ENCODE data around the gene NCEH1.
A peak's percentile ranks its signal among the peaks of the same experiment; 100 is the strongest.
"Not testable (repeated sequence)": the region's sequence is repeated elsewhere in the genome, so short reads cannot be mapped to it uniquely, and the experiment has no call there.

Gene NCEH1

DNA sequence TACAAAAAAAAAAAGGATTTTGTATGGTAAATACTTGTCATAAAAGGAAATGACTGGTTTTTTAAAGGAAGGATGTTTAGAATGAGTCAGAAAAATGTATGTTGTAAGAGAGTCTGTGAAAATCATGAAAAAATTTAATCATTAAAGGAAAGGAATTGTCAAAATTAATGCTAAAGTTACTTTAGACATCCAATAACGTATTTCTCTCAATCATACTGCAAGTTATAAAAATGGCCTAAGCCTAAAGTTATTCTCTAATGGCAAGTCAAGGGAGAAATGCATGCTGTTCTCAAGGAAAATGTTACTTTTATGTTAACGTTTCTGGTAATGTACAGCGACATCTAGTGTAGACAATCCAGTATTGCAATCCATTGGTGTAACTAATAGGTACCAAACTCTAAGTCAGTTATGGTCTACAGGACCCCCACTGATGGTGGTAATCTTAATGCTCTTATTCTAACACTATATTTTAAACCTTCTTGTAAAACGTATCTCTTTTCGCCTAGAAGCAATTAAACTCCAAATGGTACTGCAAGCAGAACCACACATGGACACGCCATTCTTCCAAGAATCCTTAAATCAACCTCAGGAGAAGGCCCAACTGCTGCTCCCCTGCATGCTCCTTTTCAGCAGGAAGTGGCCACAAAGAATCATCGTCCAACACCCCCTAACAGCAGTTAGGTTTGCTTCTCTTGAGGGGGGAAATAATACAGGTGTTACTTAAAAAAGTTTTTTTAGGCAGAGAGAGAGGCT lies 35.2 kb downstream of the NCEH1 start:
- no peak for DNase-seq

DNA sequence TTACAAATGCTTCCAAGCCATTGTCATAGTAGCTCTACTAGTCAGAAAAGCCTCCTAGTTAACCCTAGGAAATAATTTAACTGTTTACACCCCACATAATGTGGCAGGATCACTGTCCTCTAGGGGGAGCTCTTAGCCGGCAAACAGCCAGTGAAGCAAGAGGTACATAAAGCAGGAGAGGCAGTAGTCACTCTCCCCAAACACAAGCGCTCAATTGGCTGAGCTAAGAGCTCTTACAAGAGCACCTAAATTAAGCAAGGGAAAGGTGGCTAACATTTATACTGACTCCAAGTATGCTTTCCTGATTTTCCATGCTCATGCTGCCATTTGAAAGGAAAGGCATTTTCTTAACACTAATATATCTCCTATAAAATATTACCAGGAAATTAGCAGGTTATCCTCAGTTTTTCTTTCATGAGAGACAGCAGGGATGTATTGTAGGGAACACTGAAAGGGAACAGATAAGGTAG lies 37.6 kb downstream of the NCEH1 start:
- DNase-seq: no peak

DNA sequence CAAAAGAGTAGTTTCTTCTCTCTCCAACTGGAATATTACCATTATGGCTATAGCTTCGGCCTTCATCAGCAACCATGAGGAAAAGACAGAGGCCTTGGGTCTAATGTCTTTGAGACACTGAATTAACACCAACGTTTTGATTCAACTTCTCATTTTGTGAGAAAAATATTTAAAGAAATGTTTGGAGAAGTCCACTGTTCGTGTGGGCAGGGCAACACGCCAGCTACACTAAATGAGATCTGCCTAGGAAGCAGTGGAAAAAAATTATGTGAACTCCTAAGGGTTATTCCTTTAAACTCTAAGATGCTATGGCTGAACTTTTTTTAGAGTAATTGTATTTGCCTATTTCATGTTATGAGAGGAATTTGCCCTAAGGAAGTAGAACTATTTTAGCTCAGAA lies 41.8 kb downstream of the NCEH1 start:
- DNase-seq: no peak

DNA sequence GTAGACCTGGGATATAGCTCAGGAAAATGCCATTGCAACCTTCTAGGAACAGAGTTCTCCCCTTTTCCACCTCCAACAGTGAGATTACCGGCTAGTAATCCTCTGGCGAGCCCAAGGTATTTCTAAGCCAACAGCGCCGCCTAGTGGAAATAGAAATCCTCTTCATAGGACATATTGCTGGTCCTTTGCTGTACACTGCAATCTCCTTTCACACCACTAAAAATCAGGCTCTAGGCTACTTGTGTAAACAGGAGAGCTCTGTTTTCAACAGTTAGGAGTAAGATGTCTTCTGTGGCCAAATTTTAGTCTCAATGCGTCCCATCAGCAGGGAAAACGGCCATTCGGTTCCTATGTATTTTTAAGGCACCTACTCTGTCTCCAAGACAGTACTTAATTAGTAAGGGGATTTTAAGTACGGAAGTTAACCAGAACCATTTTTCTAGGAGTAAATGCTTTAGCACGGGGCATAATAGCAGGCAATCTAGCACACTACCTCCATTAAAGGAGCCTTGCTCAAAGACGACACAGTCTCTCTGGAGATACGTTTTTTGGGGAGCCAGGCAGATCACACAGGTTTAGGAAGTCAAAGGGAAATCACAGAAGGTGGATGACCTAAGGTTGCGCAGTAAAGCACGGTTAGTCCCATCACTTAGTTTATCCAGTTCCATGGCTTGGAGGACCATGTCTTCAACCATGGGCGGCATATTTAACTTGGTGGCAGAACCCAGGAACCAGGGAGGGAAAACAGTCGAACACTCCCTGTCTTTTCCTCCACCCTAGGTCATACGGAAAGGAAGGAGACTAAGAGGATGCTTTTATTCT lies 43.8 kb downstream of the NCEH1 start:
- peak; percentile 28 for DNase-seq

DNA sequence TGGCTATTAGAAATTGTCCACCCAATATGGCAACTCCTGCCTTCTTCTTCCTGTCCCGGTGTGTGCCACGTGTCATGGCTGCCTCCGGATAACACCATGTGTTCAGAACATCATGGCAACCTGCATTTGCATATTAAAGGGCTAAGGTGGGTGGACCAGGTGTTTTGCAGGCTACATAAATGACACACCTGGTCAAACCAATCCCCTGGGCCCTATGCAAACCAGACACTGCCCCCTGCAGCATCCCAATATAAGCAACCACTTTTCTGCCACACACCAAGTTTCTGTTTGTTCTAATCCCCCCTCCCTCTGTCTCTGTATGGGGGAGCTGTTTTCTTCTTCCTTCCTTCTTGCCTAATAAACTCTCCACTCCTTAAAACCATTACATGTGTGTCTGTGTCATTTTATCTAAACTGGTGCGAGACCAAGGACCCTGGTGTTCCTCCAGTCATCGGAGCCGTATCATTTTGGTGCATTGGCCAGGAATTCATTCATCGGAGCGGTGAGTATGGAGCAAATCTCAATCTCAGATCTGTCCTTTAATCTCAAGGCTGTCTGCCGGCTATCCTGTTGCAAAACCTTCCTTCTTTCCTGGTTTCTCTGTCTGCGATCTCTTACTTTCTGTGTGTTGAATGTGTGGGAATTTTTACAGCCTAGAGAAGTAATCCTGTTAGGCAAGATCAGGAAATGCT lies 44.5 kb downstream of the NCEH1 start:
- DNase-seq: no peak

DNA sequence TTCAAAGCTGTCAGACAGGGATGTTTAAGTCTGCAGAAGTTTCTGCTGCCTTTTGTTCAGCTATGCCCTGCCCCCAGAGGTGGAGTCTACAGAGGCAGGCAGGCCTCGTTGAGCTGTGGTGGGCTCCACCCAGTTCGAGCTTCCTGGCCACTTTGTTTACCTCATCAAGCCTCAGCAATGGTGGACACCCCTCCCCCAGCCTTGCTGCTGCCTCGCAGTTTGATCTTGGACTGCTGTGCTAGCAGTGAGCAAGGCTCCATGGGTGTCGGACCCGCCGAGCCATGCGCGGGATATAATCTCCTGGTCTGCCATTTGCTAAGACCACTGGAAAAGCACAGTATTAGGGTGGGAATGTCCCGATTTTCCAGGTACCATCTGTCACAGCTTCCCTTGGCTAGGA lies 45.4 kb downstream of the NCEH1 start:
- not testable (repeated sequence) for DNase-seq

DNA sequence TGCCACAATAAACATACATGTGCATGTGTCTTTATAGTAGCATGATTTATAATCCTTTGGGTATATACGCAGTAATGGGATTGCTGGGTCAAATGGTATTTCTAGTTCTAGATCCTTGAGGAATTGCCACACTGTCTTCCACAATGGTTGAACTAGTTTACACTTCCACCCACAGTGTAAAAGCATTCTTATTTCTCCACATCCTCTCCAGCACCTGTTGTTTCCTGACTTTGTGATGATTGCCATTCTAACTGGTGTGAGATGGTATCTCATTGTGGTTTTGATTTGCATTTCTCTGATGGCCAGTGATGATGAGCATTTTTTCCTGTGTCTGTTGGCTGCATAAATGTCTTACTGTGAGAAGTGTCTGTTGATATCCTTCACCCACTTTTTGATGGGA lies 50.4 kb downstream of the NCEH1 start:
- DNase-seq: not testable (repeated sequence)

DNA sequence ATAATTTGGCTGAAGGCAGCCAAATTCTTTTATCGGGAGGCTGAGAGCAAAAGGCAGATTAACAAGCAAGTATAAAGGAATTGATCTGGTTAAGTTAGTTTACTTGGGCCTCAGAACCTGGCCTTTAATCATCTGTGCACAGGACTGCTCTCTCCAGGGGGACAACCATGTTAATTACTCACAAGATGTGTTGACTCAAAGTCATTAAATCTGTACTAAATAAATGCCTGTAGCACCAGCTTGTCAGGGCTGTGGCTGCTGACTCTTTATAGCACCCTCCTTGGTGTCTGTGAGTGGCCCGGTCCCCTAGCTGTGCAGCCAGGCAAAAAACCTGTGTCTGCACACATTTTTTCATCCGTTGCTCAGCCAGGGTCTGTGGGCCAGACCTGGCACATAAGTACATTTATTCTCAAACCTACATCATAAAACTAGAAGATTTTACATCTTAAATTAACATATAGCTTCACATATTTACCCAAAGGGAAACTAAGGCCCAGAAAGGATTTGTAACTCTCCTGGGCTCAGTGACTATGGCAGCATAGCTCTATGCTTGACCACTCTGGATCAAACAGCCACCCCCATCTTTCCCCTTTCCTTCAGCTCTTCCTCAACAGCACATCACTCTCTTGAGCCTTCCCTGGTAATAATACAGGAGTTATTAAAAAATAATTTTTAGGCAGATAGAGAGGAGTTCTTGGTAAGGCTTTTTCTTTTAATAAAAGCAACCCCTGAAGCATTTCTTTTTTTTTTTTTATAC lies 51.4 kb downstream of the NCEH1 start:
- DNase-seq: no peak

DNA sequence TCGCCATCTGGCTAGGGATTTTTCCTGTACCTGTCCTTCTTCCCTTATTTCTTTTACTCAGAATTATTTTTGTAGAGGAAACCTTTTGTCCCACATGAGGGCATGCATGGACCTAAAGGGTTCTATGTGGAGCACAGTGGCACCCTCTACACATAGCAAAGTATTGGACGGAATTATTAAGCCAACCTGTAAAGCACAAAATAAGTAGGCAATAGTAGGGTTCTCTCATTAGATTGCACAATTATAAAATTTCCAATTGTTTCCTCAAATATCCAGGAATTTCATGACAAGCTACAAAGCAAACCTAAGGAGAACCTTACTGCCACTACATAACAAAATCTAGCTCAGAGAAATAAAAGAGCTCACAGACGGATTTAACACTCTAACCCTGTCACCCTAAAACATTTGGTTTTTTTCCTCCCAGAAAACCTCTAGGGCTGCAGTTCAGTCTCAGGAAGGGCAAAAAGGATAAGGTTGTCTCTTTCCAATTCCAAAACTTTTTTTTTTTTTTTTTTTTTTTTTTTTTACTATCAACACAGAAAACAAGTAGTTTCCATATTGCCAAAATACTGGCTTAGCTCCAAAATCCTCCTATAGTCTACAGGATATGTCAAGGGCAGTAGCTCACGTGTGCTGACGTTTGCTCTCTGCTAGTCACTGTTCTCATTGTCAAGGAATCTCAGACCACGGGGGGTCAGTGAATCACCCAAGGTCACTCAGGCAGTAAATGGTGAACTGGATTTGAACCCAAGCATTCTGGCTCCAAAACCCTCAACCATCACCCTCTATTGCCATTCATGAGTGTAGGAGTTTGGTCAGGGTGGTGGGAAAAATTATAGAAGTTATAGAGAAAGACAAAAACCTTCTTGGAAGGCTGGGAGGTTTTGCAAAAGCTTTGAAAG lies 52.3 kb downstream of the NCEH1 start:
- DNase-seq: no peak

DNA sequence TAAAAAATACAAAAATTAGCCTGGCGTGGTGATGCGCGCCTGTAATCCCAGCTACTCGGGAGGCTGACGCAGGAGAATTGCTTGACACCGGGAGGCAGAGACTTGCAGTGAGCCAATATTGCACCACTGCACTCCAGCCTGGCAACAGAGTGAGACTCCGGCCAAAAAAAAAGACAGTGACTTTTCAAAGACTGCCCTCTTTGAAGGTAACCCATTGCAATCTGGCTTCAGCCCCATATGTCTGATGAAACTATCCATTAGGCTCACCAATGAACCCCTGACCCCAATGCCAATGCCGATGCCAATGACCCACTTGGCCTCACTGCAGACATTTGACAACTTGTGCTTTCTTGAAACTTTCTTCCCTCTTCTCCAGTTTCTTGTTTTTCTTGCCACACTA lies 54.3 kb downstream of the NCEH1 start:
- no peak for DNase-seq

DNA sequence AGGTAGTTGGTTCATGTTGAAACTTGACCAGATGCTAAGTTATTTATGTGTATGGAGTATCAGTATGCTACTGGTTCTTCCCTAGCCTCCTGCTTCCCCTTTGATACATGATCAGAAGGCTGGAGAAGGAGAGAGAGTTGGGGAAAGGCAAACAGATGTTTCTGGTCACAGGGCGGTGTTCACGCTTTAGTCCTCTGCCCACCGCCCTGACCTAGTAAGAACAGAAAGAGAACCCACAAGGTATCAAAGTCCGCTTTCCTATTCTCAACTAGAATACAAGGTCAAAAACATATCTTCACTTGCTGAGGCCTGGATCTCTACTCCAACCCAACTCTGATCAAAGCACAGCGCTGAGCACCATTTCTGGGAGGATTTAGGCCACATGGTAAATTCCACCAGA lies 55.5 kb downstream of the NCEH1 start:
- DNase-seq: no peak

DNA sequence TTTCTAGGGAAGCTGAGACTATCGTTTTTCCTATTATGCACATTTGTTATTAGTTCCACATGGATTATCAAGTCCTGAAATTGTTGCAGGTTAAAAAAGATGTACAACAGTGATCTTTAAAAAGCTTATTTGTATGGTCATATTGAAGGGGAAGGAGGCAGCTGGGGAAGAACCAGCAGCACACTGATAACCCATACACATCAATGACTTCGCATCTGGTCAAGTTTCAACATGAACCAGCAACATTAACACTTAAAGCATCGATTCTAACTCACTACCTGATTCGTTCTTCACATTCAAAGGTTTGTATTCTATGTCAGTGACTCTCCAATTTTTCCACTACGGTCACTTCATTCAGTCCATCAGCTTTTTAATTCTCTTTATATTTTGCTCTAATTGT lies 56.4 kb downstream of the NCEH1 start:
- no peak for DNase-seq

DNA sequence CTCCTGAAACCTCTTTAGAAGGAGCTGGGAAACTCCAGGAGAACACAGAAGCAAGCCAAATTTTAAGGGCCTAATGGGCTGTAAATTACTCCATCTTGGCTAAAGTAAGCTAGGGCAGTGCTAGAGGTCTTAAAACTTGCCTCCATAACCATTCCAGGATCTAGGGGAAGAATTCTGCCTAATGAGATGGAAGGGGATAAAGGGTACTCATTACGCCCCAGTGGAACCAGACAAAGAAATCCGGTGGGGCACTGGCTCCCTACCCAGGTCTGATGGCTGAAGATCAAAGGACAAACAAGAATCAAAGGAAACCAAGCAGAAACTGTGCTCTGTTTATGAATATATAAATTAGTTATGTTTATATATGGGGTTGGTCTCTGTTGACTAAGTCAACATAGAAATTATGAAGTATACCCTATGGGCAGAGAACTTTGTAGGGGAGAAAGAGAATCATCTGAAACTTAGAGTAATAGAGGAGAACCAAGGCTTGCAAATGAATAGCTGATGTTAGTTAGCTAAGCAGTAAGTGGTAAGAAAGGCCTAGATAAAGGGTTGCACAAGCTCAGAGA lies 57.8 kb downstream of the NCEH1 start:
- DNase-seq: no peak

DNA sequence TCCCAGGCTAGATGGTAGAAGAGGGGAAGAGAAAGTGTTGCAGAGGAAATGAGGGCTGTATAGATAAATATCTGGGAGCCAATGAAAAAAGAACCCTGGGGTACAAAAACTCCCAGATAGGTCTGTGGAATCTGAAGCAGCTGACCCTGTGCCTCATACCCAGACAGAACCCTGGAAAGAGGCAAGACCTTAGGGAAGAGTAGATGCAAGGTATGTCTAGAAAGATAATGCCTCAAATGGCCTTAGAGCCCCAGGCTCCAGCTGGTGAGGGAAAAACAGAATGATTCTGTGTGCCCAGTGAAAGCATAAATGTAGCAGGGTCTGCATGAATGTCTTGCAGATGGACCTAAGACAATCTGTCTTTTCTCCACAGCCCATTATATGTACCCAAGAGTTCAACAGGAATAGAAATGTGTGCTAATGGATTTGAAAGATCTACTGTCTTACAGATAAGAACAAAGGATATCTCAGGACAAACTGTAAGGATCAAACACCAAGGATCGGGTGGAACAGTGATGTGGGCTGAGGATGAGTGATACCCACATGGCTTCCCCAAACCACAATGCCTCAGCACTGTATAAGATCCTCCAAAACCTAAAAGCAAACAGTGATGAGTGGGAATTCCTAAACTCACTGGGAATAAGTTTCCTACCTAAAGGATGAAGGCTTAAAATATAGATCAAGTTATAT lies 58.8 kb downstream of the NCEH1 start:
- DNase-seq: no peak

DNA sequence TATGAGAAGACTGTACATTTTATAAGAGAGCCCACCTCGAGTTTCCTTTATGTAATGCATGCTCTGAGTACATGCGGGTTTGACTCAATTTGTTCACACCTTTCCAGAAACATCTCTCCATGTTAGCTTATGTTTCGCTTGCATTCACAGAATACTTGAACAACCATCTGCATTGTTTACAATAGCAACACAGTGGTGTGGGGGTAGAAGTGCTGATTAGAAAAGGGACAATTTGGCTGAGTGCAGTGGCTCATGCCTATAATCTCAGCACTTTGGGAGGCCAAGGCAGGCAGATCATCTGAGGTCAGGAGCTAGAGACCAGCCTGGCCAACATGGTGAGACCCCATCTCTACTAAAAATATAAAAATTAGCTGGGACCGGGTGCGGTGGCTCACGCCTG lies 60.9 kb downstream of the NCEH1 start:
- no peak for DNase-seq

DNA sequence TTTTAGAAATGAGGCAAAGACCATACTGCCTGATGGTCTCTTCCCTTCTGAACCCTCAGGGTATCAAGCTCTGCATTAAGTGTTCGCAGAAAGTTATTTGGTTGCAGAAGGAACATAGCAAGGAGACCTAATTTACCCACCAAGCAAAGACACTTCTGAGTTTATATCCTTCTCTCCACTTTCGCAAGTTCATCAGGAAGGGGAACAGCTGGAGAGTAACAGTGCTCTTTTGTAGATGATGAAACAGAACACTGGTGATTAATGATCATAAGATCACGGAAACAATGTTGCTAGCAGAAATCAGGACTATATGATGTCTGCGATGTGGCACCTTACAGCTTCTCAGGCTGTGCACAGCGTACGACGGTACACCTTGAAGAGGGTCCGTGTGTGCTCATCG lies 62.1 kb downstream of the NCEH1 start:
- no peak for DNase-seq

DNA sequence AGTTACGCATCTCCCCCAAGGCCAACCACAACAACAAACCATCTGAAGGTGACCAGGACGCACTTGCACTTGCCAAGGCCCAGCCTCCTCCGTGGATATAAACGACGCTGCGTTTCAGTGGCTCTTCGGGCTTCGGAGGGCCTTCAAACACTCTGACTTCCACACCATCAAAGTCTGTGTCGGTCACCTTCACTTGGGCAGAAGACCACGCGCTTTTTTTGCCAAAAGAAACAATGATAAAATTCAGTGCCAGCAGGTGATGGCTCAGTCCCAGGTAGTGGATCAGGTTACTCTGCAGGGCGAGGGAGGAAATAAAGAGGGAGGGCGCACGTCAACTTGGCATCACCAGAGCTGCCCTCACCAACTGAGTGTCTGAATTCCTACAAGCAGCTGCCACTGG lies 63.0 kb downstream of the NCEH1 start:
- DNase-seq: no peak

DNA sequence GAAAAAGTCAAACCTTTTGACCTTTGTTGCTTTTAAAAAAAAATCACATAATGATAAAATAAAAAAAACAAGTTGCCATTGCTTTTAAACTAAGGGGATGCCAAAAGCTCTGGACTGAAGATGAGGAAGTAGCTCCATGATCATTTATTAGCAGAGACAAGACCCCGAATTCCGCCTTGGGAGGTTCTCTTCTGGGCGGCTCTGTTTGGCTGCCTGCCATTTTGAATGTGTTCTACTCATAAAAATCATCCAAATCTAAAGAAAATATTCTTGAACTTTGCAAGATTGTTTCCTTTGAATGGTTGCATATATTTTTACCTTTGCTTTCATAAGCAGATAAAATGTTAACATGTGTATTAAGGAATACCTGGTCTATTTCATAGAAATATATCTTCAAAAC lies 63.8 kb downstream of the NCEH1 start:
- DNase-seq: no peak

DNA sequence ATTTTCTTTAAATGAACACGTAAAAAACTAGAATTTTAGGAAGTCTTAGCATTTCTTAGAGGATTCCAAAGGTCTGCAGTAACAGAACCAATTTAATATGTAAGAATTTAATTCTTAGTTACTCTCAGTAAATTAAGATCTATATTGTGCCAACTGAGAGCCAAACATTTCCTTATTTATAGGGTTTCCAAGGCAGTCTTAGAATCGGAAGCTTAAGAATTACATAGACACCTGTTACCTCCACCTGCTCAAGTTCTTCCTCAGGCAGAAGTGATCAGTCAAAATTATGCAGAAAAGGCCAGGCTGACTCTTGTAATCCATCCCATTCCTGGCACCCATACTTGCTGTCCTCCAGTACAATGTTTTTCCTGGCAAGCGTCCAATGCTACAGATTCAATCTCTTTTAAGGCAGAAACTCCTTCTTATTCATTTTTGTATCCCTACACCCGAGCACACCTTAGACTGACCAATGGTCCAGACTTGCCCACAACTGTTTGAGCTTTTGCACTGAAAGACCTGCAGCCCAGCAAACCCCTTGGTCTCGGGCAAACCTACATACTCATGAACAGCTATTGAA lies 64.3 kb downstream of the NCEH1 start:
- DNase-seq: no peak

DNA sequence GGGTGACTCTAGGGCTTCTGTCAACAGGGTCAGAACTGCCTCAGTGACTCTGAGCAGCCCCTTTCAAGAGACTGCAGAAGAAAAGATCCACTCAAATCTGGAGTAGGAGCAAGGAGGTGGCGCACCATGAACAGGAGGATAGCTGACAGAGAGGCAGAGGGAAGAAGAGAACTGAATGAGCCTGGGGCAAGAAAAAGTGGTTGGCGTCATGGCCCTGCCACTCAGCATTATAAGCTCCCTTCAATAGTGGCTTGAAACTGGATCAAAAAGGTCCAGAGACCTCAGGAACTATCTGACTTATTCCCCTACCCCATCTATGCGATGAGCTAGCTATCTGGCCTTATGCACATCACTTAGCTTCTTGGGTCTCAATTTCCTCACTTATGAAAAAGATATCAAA lies 66.6 kb downstream of the NCEH1 start:
- no peak for DNase-seq

Data from GOT3 (cell line).